GM19372 (cell line): Measurements from ENCODE around the gene GBP4.
"Not testable (repeated sequence)": the region's sequence is repeated elsewhere in the genome, so short reads cannot be mapped to it uniquely, and the experiment has no call there.

Experiments
- ATAC-seq: cut with Tn5 transposase; IDR thresholded peaks from one replicate; pipeline ENCODE4 v1.9.1; 2021; ENCODE audit warnings: mild to moderate bottlenecking, low read depth, moderate library complexity; ENCODE audit not compliant: unreplicated experiment

The GBP4 gene, protein sequence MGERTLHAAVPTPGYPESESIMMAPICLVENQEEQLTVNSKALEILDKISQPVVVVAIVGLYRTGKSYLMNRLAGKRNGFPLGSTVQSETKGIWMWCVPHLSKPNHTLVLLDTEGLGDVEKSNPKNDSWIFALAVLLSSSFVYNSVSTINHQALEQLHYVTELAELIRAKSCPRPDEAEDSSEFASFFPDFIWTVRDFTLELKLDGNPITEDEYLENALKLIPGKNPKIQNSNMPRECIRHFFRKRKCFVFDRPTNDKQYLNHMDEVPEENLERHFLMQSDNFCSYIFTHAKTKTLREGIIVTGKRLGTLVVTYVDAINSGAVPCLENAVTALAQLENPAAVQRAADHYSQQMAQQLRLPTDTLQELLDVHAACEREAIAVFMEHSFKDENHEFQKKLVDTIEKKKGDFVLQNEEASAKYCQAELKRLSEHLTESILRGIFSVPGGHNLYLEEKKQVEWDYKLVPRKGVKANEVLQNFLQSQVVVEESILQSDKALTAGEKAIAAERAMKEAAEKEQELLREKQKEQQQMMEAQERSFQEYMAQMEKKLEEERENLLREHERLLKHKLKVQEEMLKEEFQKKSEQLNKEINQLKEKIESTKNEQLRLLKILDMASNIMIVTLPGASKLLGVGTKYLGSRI

DNA sequence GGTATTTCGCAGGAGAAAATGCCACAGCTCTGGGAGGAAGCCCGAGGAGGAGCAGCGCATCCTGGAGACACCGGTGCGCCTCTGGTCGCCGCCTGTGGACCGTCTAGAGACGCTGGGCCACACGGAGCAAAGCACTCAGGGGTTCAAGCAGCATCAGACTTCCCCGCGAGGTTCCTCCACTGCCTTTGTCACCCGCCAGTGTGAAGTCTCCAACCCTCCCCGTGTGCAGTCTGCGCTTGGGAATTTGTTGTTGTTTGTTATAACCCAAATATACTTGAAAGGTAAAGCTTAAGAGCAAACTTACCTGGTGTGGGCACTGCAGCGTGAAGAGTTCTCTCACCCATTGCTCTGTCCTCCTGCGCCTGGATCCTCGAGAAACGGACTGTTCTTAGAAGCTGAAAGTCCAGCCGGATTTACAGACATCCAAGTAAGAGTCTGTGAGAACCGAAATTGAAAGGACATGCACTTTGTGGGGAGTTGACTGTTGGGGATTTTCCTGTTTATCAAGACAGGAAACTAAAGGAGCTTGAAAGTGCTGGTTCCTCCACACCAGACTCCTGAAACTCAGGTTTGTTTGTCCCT is at the start of gene GBP4:
GBP4 (minus strand) TSS at position 452 of the 582 bp plus-strand sequence; CDS start at position 344, 108 bp downstream.
- peak; percentile 44 for ATAC-seq

DNA sequence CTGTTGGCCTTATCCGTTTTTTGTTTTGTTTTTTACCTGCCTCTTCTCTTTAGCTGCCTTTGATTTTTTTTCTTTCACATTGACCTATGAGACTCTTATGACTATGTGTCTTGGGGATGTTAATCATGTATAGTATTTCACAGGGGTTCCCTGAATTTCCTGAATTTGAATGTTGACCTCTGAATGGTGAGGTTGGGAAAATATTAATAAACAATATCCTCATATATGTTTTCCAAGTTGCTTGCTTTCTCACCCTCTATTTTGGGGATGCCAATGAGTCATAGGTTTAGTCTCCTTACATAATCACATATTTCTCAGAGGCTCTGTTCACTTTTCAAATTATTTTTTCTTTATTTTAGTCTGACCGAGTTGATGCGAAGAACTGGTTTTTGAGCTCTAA is 44.3 kb upstream of the GBP4 start:
- ATAC-seq = no peak

DNA sequence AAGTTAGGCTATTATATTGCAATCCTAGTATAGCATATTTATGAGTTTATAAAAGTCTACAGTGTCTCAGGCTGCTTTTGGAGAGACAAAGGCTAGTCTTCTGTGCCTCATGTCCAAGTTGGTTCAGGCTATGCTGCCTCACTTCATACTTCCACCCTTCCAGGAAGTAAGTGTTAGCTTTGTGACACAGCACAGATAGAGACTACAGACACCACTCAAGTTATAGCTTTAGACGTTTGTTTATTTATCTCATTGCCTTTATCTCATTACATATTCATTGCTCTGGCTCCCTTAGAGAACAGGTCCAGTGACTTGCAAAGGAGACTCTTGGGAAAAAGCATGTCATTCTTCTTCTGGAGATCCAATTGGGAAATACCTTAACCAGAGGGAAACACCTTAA is 22.6 kb upstream of the GBP4 start:
- no peak for ATAC-seq

DNA sequence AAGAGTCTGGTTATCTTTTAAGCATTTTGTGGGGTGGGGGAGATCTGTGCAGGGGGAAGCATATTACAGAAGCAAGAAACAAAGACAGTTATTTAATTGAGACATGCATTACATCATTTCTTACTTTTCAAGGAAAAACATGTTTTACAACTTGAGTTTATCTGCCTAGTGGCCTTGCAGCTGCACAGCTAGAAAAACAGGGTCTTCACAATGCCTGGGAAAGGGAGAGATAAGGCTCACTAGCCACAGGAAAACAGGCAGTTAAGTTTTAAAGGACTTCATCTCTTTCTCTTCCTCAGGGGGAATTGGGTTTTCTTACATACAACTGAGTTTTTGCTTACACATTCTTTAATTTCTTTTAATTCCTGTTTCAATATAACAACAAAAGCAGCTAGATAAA is 21.1 kb upstream of the GBP4 start:
- not testable (repeated sequence) for ATAC-seq

DNA sequence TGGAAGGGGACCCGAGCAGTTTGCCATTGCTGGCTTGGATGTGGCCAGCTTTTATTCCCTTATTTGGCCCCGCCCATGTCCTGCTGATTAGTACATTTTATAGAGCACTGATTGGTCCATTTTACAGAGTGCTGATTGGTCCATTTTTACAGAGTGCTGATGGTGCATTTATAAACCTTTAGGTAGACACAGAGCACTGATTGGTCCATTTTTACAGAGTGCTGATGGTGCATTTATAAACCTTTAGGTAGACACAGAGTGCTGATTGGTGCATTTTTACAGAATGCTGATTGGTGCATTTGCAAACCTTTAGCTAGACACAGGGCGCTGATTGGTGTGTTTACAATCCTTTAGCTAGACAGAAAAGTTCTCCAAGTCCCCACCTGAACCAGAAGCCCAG is 20.2 kb upstream of the GBP4 start:
- ATAC-seq = not testable (repeated sequence)

DNA sequence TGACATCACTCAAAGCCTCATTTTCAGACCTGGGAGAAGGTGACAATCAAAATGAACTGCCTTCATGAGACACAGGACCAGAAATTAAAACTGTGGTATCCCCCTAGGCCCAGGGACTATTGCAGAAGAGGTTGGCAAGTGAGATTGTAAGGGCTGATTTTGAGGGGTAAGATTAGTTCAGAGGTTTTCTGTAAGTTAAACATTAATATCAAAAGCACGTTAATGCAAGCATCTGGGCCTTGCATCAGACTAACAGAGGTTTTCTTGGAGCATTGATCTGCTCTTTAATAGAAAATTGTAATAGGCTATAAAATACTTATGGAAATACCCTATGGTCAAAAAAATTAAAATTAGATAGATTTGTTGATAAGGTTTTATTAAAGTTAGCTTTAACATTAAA is 14.6 kb upstream of the GBP4 start:
- ATAC-seq = no peak

DNA sequence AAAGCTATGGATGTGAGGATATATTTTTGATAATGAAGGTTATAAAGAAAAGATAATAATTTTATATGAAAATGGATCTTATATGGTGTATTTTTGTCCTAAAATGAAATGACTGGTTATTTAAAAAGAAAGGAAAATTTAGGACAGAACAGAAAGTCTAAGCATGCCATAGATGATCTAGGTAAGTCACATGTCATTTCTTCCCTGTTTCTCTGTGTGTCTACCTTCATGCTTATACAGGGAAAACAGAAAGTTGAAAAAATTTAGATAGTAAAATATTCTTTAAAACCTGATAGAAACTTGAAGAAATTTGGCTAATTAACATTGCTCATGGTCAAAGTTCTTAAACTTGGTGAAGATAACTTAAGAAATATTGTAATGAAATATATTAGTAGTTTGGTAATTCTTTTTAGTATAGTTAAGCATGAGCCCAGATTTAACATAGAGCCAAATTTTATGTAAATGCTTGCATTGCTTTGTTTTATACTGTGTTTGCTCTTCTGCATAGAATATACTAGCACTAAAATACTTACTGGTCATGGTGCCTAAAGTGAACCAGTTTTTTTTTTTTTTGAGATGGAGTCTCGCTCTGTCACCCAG is 12.4 kb upstream of the GBP4 start:
- ATAC-seq = no peak

DNA sequence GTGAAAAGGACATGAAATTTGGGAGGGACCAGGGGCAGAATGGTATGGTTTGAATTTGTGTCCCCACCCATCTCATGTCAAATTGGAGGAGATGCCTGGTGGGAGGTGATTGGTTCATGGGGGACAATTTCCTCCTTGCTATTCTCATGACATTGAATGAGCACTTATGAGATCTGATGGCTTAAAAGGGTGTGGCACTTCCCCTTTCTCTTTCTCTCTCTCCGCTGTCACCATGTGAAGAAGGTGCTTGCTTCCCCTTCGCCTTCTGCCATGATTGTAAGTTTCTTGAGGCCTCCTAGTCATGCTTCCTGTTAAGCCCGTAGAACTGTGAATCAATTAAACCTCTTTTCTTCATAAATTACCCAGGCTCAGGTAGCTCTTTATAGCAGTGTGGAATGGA is 7.6 kb upstream of the GBP4 start:
- no peak for ATAC-seq

DNA sequence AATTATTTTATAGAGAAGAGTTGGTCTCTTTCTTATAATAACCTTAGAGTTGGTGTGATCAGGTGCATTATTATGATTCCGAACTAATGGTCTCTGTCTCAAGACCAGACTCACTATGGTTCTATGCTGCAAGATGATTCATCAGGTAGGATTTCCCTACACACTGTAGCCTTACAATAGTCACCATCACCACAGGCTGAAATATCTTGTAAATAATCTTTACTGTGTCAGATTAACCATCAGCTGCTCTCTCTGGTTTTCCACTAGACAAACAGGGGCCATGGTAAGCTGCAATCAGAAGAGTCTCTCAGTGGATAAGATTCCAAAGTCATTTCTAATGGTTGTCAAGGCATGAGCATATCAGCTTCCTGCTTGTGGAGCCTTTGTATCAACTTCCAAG is 4.4 kb upstream of the GBP4 start:
- ATAC-seq = no peak

DNA sequence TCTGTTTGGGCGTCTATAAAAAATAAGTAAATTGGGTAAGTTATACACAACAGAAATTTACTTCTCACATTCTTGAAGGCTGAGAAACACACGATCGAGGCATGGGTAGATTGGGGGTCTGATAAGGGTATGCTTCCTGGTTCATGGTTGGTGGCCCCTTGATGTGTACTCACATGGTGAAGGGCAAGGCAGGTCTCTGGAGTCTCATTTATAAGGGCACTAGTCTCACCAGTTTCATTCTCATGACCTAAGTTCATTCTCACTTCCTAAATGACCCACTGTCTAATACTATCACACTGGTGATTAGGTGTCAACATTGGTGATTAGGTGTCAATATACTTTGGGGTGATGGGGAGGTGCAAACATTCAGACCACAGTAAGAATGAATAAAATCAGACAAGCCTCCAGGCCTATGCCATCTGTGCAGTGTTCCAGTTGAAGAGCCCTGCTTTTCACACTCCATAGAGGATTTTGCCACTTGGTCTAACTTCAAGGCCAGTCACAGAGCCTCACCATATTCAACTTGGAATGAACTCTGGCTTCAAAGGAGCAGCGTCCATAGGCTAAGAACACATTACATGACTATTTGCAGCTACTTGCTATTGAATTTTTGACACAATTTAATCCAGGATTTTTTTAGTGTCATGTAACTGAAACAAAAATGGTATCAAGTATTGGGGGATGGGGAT is 2.5 kb upstream of the GBP4 start:
- peak; percentile 53 for ATAC-seq

DNA sequence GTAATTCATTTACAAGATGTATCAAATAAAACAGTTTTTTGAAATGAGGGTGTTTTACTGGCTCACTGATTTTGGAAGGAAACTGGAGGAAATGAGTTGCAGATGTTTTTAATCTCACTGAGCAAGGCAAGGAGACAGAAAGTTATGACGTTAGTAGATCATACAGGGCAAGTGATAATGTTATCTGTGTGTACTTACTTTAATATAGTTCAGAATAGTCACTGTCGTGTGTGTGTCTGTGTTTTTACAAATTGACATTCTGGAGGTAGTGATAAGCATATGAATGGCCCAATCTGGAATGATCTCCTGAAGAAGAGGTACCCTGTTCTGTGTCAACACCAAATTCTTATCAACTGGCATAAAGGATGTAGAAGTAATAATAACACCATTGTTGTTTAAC is 1.9 kb upstream of the GBP4 start:
- no peak for ATAC-seq

DNA sequence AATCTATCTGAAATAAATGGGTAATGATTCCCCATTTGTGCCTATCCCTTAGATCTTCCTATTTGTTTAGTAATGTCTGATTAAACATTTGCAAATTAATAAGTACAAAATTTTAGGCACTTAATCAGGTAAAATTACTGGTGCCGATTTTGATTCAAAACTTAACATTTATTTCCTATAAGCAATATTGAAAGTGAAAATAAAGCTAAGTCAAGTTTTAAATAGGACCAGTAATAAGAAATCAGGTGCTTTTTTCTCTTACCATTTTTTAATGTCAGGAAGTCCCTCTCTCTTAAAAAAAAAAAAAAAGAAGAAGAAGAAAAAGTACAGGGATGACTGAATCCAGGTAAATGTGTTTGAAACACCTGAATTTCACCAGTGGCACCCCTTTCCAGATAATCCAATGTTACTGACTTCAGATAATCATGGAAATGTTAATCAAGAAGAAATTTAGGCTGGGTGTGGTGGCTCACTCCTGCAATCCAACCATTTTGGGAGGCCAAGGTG is 836 bp upstream of the GBP4 start:
- ATAC-seq = no peak

DNA sequence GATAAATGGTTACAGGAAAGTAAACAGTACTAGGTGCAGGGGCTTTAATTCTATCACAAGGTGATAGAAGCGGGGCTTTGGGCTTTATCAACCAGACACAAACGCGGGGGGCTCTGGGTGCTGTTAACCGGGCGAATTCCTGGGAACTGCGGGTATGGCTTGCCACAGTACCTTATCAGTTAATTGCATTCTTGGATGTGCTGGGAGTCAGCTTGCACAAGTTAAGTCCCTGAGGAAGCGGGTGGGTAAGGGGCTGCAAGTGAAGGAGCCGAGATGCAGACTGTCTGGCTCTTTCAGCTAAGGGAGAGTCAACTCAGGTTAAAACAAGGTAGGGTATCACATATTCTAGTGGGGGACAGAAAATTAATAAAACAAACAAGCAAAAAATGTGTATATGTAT is 661 bp downstream of the GBP4 start:
- no peak for ATAC-seq

DNA sequence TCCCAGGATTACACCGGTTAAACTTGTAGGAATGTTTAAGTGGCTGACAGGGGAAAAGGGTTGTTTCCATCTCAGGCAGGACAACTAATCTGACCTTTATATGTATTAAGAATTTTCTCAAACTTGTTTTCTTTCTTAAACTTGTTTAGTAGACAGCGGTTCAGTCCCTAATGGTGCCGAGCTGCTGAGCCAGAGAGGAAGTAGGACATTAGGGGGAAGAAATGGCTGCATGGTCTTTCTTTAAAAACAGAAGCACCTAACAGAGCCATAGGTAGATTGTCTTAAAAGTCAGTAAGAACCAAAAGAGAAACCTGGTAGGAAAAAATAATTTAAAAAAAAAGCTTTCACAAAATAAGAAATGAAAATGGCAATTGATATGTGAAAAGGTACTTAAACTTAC is 3.3 kb downstream of the GBP4 start:
- no peak for ATAC-seq

DNA sequence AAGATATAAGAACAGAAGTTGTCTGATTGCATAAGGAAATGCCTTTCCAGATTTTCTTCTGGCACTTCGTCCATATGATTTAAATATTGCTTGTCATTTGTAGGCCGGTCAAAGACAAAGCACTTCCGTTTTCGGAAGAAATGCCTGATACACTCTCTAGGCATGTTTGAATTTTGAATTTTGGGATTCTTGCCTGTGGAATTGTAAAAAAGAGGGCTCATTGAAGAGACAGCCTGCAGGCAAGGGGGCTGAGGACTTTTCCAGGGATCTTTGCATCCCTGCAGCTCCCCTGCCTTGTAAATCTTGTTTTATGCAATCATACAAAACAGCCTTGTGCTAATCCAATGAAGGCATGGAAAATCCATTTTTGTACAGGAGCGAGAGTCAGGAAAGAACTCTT is 7.4 kb downstream of the GBP4 start:
- ATAC-seq = no peak

DNA sequence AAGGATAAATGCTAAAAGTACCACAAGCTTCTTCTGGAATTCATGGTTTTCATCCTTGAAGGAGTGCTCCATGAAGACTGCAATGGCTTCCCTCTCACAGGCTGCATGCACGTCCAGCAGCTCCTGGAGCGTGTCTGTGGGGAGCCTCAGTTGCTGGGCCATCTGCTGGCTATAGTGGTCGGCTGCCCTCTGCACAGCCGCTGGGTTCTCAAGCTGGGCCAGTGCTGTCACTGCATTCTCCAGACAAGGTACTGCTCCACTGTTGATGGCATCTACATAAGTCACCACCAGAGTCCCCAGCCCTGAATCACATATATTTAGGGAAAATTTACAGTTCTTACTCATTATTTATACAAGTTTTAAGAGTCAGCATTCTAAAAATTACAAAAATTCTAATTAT is 8.7 kb downstream of the GBP4 start:
- no peak for ATAC-seq

DNA sequence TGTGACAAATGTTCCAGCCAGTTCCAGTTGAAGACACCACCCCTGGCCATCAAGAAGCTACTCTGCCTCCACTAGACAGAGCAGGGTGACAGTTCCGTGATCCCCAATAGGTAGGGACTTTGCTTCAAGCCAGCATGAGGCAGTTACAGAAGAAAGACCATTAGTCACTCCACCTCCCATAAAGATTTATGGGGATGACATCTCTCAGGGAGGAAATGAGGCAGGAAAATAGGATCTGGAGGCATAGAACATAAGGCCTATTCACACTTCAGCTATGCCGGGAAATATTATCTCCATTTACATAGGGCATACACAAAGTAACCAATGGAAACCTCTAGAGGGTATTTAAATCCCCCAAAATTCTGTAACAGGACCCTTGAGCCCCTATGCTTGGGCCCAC is 19.4 kb downstream of the GBP4 start:
- ATAC-seq = no peak

DNA sequence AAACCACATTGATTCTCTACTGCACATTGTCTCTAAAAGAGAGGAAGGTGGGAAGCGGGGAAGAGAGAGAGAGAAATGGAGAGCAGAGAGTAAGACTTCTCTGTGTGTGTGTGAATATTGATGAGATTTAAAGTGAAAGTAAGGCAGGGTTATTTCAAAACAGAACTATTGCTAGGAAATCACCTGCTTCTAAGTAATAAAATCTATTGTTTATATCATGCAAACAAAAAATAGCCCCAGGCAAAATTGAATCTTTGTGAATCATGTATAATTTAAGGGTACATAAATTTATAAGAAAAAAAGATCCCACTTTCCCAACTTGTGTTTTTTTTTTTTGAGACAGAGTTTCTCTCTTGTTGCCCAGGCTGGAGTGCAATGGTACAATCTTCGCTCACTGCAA is 21.8 kb downstream of the GBP4 start:
- ATAC-seq = no peak

DNA sequence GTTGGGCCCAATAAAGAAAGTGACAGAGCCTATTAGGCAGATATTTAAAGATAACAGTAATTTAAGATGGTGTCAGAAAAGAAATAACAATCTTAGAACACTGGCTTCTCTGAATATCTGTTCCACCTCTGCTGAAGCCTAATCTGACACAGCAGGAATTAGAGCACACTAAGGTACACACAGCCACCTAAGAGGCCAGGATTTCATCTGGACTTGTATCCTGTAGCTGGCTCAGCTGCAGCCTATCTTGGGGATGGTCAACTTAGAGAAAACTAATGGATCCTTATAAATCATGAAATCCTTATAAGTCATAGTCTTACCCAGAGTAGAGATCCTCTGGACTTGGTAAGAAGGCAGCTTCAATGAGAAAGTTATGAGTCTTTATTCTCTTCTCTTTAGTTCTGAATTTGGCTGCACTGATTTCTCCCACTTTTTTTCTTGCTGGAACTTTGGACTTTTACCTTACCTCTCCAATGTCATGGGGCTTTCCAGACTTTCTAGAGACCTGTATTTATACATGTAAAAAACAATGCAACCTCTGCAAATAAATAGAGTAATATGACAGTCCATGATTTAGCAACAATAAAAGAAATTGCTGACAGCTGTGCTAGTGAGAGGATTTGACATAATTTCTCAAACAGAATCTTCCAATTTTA is 23.0 kb downstream of the GBP4 start, which contains the start of gene GBP7:
GBP7 (minus strand) TSS at position 403 of the 656 bp plus-strand sequence. CDS start 4,068 bp downstream, outside the sequence.
- ATAC-seq = no peak

DNA sequence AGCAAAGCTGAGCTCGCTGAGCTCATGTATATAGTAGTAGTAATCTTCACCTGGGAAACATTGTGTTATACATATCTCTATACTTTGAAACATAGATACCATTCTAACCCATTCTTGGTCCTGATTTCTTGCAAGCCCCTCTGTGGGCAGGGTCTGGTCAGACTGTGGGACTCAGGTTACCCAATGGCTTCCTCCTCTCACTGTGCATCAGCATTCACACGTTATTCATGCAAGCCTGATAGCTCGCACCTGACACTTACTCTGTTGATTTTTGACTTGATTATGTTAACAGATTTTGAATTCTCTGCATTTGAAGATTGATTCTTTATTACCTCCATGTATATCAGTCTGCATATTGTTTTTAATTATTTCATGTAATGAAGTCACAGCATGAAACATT is 24.3 kb downstream of the GBP4 start:
- no peak for ATAC-seq
